Thyroid gland (tissue), 4 donors: ENCODE measurements around the gene GNE.

Experiments used
- POLR2A ChIP-seq, 2 donors: fragments of 450-650 bp; IDR thresholded peaks; one replicate each; pipeline ENCODE4 v1.6.1; 2017; ENCODE audit warnings: antibody characterized with exemption in 2 of 2, mild to moderate bottlenecking in 2 of 2, moderate library complexity in 1 of 2
- TF ChIP-seq, protein P1 (sequence below), 6 experiments: fragments of 200-600 bp in 3 of 6; fragments of 450-650 bp in 3 of 6; sonication (generic) in 3 of 6; IDR thresholded peaks; one replicate each; pipeline ENCODE4 v1.5.1; 2016 to 2019; ENCODE audit warnings: antibody characterized with exemption in 6 of 6, mild to moderate bottlenecking in 2 of 6, inconsistent platforms in 1 of 6, moderate library complexity in 1 of 6

DNA sequence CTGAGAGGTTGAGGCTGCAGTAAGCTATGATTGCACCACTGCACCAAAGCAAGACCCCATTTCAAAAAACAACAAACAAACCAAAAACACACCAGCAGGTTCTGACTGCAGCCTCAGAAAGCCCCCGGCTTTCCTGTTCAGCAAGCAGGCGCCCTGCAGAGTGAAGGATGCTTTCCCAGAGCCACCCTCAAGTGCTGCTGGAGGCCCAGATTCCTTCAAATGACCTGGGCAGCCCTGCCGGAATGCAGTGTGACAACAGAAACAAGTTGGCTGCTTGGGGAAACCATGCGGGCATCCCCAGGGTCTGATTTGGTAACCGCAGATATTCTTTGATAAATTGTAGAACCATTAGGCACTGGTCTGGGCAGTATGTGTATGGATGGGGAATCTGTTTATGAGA is 35.7 kb upstream of the GNE start:
- TF ChIP-seq, protein P1, sequence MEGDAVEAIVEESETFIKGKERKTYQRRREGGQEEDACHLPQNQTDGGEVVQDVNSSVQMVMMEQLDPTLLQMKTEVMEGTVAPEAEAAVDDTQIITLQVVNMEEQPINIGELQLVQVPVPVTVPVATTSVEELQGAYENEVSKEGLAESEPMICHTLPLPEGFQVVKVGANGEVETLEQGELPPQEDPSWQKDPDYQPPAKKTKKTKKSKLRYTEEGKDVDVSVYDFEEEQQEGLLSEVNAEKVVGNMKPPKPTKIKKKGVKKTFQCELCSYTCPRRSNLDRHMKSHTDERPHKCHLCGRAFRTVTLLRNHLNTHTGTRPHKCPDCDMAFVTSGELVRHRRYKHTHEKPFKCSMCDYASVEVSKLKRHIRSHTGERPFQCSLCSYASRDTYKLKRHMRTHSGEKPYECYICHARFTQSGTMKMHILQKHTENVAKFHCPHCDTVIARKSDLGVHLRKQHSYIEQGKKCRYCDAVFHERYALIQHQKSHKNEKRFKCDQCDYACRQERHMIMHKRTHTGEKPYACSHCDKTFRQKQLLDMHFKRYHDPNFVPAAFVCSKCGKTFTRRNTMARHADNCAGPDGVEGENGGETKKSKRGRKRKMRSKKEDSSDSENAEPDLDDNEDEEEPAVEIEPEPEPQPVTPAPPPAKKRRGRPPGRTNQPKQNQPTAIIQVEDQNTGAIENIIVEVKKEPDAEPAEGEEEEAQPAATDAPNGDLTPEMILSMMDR (IDR thresholded peaks at IDR 0.05), result no peak
- TF ChIP-seq POLR2A (IDR thresholded peaks at IDR 0.05), result no peak
